ENCODE results near the gene ZFAND5.

ZFAND5 gene, protein sequence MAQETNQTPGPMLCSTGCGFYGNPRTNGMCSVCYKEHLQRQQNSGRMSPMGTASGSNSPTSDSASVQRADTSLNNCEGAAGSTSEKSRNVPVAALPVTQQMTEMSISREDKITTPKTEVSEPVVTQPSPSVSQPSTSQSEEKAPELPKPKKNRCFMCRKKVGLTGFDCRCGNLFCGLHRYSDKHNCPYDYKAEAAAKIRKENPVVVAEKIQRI

DNA sequence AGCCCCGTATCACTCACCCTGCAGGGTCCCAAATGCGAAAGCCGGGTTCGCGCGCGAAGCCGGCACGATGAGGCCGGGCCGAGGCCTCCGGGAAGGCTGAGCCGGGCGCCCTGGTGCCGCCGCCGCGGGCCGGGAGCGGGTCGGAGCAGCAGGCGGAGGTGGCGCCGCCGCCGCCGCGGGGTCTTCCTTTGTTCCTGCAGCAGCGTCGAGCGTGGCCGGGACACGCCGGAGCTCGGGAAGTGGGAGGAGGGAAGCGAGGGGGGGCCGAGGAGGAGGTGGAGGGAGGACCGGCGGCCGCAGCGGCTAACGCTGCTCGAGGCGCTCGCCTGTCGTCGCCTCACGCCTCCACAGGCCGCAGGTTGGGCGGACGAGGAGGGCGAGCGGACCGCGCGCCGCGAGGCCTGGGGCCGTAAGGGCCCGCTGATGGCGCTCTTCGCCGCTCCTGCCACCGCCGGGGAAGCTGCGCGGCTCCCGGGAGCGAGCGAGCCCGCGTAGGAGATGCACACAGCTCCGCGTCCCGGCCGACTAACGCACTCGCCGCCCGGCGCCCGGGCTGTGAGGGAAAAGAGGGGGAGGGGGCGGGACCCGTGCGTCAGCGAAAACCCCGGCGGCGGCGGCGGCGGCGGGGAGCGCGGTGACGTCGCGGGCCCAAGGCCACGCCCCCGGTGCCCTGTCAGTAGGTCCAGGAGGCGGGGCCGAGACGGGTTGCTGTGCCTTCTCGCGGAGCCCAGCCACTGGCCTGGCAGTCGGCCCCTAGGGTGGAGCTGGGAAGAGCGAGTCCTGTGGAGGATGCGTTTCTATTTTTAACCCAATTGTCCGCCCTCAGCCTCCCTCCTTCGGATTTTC, at the start of gene ZFAND5:
Gene ZFAND5, minus strand, starts transcription at position 530 of the 846 bp plus-strand sequence. CDS start 4,430 bp downstream, outside the sequence.
- peak; percentile 95 for DNase-seq

GRCh38 chr9:72412483-72413040, 47.6 kb upstream of the ZFAND5 start:
- no peak for DNase-seq

- DNase-seq: no peak
Measured at GRCh38 chr9:72410214-72410613, 45.2 kb upstream of the ZFAND5 start.

DNA sequence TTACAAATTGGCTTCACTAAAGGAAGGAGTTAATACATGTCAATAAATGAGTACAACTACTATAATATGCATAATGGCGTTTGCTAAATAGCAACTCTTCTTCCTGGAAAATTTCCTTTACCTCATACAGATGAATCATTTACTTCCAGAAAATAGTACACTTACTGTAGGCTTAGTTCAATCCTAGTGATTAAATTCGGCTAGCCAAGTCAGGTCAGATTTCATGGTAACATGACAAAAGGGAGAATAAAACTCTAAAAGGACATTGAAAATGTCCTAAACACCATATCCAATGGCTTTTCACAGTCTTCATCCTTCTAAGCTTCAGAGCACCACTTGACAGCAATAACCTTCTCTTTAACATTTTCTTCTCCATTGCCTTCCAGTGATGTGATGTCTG, 42.1 kb upstream of the ZFAND5 start:
- DNase-seq: no peak

DNA sequence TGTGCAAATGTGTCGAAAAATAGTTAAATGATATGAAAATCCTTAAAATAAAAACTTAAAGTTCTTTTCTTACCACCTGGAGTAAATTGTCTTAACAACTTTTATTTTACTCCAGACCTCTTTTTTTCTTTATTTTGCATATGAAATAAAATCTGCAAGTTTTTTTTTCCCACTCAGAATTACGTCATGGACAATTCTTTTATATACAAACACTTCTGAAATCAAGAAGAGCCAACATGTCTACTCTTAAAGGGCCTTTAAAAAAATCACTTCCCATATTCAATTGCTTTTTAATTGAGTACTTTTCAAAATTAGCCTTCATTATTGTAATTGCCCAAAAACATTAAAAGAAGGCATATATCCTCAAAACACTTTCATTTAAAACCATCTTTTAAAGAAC, 37.7 kb upstream of the ZFAND5 start:
- no peak for DNase-seq

DNA sequence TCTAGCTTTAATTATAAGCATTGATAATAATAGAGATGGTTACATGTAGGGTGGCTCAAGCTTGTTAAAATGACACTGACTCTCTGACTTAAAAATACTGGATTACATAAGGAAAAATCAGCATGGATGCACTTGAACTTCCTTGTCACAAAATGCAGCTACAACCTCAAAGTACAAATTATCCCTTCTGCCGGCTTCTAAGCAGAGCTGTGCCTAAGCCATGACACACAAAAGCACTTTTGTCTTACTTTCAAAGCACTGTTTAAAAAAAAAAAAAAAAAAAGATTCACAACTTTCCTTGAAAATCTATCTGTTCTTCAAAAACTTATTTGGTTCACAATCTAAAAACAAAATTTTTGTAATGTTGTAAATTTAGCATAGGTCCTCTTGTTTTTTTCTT, 36.4 kb upstream of the ZFAND5 start:
- DNase-seq: no peak

DNA sequence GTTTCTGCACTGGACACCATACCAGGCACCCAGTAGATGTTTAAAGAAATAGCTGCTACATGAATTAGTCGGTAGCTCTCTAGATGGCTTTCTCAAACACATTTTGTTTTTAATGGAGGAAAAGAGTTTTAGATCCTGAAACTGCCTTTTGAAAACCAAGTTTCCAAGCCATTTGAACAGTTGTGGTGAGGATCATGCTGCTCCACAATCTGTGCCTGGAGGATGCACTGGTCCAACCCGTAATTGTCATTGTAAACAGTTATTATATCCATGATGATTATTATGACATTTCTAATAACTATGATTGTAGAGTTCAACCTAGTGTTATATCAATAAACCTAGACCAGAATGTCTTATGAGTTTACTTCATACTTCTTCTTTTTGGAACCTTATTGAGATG, 35.9 kb upstream of the ZFAND5 start:
- no peak for DNase-seq

- DNase-seq: no peak
Measured at GRCh38 chr9:72399391-72399790, 34.4 kb upstream of the ZFAND5 start.

GRCh38 chr9:72396247-72397091, 31.5 kb upstream of the ZFAND5 start:
- no peak for DNase-seq

DNA sequence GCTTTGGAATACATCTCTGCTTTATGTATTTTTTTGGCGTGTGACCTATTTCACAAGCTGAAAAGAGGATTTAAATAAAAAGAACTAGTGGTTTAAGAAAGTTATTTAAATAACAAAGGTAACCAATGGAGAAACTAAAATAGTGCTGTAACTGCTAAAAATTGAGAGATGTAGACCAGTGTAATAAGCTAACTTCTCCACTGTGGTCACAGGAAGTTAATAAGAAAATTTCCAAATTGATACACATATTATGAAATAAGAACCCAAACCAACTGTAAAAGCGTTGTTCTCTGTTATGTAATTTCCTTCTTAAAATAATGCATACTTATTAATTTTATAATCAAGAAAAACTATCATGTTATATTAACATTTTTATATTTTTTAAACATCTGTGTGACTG, 29.1 kb upstream of the ZFAND5 start:
- no peak for DNase-seq

GRCh38 chr9:72390907-72391306, 25.9 kb upstream of the ZFAND5 start:
- no peak for DNase-seq

GRCh38 chr9:72386186-72386585, 21.2 kb upstream of the ZFAND5 start:
- no peak for DNase-seq

GRCh38 chr9:72384710-72385485, 19.9 kb upstream of the ZFAND5 start:
- DNase-seq: no peak

- DNase-seq: no peak
Measured at GRCh38 chr9:72383978-72384709, 19.1 kb upstream of the ZFAND5 start.

- DNase-seq: no peak
Measured at GRCh38 chr9:72382405-72382804, 17.4 kb upstream of the ZFAND5 start.

GRCh38 chr9:72377041-72377440, 12.0 kb upstream of the ZFAND5 start:
- DNase-seq: no peak

GRCh38 chr9:72371151-72371550, 6.1 kb upstream of the ZFAND5 start:
- DNase-seq: no peak

DNA sequence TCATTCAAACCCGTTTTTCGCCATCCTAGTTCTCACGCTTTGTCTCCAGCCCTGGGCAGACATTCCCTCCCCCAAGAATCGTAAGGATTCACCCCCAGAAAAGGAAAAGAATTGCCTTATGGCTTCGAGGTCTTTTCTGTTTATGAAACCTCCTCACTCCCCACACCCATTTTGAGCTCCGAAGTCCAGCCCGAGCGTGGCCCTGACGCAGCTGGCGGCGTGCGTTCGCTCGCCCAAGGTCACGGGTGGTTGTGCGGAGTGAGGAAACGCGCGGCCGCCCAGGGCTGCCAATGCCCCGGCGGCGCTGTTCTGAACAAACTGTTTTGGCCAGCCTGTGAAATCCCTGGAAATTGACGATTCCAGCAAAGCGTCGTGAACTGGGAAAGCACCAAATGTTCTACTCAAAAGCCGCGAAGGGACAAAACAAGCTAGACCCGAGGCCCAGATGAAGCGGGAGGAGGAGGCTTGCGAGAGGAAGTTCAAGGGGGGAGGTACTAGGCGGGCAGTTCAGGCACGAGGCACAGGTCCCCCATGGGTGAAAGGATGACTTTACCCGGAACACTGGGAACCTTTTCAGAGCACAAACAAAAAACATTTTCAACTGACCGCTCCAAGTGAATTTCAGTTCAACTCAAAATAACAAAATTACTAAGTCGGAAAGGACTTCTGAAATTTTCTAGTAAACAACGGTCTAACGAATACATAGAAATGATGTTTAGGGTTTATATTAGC, 683 bp upstream of the ZFAND5 start:
- peak; percentile 68 for DNase-seq

- DNase-seq: peak; percentile 74
Measured at GRCh38 chr9:72363908-72364678, 915 bp downstream of the ZFAND5 start.

DNA sequence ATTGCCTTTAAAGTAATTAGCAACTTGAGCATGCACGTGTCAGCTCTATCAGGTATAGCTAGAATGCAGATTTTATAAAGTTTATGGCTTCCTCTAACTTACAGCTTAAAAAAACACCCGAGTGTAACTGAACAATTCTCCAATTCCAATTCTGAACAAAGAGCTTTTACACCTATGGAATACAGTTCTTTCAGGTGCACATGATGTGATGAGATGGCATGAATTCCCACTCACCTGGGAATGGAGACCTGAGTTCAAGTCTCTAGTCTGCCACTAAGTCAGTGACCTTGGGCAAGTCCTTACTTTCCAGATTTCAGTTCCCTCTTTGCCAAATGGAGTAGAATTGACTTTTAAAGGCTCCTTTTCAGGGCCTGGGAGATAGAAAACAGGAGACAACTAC, 1.8 kb downstream of the ZFAND5 start:
- DNase-seq: no peak

Data from activated T-cell treated with anti-CD3 and anti-CD28 coated beads, Interleukin-2, amount 50 U/mL, for 1 hour (primary cell).